Activated CD8-positive, alpha-beta memory T cell treated with anti-CD3 and anti-CD28 coated beads for 48 hours (primary cell): Measurements from ENCODE around the gene KRT76.
A peak's percentile ranks its signal among the peaks of the same experiment; 100 is the strongest.
"Not testable (repeated sequence)": the region's sequence is repeated elsewhere in the genome, so short reads cannot be mapped to it uniquely, and the experiment has no call there.

Experiments
- DNase-seq, 3 experiments: peaks; one replicate each; pipeline ENCODE4 v3.0.0-alpha.2; 2020; ENCODE audit warnings: low read depth in 2 of 3, low spot score in 2 of 3

KRT76 gene

DNA sequence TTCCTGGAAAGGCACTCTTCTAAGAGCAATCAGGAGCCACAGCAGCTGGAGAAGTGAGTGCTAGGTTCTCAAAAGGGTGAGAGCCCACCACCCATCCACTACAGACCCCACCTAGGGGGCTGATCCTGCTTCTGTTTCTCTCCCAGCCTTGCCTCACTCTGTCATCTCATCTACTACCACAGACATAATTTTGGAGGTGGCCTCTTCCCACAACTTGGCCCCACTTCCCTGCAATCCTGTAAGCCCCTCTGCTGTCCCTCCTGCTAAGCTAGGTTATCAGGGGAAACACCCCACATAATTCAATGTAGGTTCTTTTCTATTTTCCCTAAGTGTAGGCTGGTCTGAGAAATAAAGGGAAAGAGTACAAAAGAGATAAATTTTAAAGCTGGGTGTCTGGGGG lies 16.5 kb downstream of the KRT76 start:
- DNase-seq: no peak

- DNase-seq: no peak
Measured at GRCh38 chr12:52759695-52760094, 17.4 kb downstream of the KRT76 start.

- DNase-seq: no peak
Measured at GRCh38 chr12:52759218-52759617, 17.9 kb downstream of the KRT76 start.

- DNase-seq: no peak
Measured at GRCh38 chr12:52757449-52758176, 19.5 kb downstream of the KRT76 start.

DNA sequence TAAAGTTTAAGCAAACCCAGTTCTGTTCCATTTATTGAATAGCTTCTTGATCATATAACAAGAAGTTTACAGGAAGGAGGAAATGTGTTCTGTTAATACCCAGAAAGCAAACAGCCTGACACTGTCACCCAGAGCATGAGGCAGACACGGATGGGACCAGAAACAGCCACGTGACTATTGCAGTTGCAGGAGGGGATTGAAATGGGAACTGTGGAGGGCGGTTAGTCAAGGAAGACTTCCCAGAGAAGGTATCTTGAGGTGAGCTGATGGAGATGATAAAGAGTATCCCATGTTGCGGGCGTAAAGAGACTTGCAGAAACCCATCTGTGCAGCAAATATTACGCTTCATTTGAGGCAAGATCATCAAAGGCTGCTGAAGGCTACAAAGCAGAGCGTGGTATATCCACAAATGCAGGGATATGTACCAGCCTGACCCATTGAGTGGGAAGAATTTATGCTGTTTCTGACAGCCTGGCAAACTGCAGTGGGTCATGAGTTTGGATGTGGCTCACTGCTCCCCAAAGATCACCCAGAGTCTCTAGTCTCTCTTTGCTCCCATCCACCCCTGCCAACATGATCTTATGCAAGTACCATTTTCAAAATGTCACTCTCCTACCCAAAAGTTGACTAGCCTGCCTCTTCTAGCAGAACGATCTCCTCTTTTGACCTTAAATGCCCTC lies 20.7 kb downstream of the KRT76 start:
- no peak for DNase-seq

- no peak for DNase-seq
Measured at GRCh38 chr12:52755533-52755932, 21.6 kb downstream of the KRT76 start.

DNA sequence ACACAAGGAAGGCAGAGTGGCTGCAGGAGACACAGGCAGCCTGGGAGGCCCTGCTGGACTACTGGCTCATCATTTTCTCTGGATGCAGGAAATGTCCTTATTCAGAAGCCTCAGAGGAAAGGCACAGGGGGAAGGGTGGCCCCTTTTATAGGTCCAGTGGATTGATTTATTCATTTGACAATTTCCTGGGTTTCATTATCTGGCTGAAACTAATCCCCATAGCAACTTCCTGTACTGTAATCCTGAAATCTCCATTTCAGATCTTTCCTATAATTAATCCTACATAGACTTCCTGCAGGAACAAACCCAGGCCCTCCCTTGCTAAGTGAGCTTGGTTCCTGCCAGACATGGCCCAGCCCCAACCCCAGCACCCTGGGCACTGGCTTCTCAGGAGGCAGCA lies 23.0 kb downstream of the KRT76 start:
- DNase-seq: no peak

DNA sequence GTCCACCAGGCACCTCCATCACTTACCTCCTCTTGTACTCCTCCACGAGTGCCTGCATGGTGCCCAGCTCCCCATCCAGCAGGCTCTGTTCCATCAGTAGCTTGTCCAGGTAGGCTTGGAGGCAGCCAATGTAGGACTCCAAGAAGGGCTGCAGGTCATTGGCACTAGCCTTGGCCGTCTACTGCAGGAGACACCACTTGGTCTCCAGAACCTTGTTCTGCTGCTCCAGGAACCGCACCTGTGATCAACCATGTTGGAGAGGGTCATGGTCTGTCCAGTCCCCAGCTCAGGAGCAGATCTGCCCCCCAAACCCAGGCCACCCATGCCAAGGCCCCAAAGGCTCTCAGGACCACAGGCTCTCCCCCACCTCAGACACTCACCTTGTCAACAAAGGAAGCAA lies 23.9 kb downstream of the KRT76 start:
- DNase-seq: no peak

DNA sequence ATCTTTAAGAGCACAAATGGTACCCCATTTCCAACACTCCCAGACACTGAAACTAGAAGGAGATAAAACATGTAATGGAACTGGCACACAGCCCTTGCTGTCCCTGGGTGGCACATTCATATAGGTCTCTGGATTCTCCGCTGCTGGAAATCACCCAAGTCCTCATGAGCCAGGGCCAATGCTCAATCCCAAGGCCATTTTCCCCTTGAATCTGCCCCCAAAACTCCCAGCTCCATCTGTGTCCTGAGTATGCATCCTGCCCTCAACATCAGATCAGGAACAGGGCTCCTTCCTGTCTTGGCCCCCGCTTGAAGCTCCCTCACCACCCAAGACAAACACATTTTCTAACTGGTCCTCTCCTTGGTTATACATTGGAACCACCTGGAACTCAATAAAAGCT lies 24.6 kb downstream of the KRT76 start:
- DNase-seq: no peak

GRCh38 chr12:52751795-52752194 lies 25.4 kb downstream of the KRT76 start:
- no peak for DNase-seq

DNA sequence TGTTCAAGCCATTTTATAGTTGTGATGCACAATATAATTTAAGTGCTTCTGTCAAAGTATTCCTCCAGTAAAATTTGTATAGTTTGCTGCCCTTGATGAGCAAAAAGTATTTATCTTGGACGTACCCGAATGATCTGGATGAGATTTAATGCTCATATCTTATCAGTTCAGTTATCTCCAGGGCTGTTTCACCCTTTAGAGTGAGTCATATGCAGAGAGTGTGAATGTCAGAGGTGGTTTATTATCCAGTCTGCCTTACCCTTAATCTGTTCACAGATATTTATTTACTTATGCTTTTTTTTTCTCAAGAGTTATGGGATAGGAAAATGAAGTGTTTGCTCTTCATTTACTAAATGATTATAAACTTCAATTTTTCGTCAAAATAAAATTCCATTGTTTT lies 26.6 kb downstream of the KRT76 start:
- DNase-seq: not testable (repeated sequence)

DNA sequence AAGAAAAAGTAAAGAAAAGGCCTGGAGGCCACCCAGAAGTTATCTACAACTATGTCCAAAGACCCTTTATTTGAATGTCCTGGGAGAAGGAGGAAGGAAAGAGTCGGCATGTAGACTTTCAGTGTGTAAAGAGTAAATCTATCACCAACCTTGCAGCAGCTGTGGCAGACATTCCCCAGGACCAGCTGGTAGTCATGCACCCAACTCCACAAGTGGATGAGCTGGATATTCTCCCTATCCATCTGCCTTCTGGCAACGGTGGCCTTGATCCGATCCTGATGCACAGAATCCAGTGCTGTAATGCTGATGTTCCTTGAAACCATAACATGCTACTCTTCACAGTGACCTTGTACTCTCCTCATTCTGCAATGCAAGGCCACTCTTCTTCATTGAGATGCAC lies 27.3 kb downstream of the KRT76 start:
- DNase-seq: no peak

GRCh38 chr12:52748578-52748977 lies 28.6 kb downstream of the KRT76 start:
- DNase-seq: no peak

- no peak for DNase-seq
Measured at GRCh38 chr12:52745554-52745953, 31.6 kb downstream of the KRT76 start.

DNA sequence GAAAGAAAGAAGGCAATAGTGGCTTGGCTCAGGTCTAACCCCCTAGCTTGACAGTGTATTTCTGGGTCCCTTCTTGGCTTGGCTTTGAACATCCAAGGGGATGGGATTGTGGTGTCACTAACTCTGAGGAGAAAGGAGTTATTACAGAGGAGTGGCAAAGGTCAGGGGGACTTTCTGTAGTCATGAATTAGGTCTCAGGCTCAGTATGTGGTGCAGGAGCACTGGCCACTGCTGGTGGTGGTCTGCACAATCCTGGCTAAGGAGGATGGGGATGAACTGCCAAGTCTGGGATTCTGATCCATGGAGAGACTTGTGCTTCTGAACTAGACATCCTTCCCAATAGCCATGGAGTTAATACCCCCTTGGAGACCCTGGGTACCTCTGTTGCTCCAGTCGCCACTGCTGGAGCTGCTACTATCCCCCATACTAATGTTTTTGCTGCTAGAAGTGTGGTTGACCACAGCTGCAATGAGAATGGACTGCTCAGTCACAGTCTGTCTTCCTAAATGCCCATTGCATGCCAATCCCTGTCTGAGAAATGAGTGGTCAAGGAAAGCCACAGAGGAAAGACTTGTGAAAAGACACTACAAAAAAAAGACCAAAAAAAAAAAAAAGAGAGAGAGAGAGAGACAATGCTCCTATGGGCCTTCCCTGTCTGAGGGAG lies 32.5 kb downstream of the KRT76 start:
- DNase-seq: no peak

DNA sequence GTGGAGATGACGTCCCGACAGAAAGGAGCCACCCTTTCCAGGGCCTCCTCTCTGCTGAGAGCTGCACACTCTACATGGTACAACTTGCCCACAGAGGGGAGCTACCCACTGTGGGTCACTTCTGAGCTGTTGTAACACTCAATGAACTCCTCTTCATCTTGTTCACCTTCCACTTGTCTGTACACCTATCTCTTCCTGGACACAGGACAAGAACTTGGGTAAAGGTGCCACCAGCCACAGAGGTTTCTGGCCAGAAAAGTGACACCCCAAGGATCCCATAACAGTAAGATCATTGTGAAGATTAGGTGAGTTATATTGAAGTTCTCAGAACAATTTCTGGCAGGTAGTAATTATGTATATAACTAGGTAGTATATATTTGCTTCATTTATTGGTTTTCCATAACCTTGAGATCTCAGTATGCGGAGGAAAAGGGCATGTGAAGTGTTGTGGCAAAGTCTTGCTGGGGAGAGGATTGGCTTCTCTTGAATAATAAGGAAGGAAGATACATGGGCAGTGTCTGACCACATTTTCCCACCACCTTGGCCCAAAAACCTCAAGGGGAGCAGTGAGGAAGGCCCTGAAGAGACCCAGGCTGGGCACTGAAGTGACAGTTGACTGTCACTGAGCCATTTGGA lies 34.2 kb downstream of the KRT76 start:
- DNase-seq: no peak

- DNase-seq: no peak
Measured at GRCh38 chr12:52742196-52742580, 35.0 kb downstream of the KRT76 start.

DNA sequence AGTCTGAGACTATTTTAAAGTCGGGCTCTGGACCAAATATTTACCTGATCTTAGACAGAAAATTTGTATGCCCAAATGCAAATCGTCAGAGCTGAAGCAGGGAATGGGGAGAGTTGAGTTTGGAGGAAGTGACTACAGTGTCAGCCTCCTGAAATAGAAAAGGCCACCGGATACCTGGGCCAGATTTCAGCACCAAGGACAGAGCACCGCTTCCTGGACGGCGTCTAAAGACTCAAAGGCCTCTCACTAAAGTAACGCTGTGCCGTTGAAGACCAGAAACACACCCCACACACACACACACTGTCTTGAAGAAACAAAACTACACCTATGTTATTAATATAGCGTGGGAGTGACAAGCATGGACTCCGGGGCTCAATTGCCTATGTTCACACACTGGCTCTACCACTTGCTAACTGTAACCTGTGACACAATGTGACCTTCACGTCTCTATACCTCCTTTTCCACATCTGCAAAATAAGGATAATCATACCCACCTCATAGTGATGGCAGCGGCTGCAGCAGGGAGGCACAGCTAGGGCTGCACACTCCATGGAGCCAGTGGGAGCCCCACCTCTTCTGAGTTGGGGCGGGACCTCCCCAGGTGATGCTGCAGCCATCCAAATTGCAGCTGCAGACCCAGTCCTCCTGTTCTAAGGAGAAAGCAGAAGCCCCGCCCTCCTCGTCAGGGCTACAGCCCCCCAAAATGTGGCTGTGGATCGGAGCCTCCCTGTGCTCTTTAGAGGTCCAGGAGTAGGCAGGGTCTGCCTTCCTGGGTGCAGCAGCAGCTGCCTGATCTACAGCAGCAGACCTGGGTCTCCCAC lies 35.6 kb downstream of the KRT76 start:
- DNase-seq: peak; percentile 12 to 47 (median 35)

GRCh38 chr12:52740584-52740983 lies 36.6 kb downstream of the KRT76 start:
- DNase-seq: no peak

- no peak for DNase-seq
Measured at GRCh38 chr12:52739963-52740362, 37.2 kb downstream of the KRT76 start.
